Measurements from ENCODE around the gene ATF4.

GRCh38 chr22:39534092-39534506 is 13.7 kb downstream of the ATF4 start:
- TF ChIP-seq CTCF (IDR thresholded peaks at IDR 0.05): no peak
- no peak for TF ChIP-seq POLR2AphosphoS5 (IDR thresholded peaks at IDR 0.05; ENCODE audit: insufficient read depth in 1 of 2, low read depth in 1 of 2)

All from vagina (tissue), 2 donors.